ENCODE measurements around the gene PTPRC. TPM values are rescaled to one million over a fixed set of nuclear protein-coding genes. Genes with fewer than 3 reads are reported as not detected.

PTPRC gene
- total RNA-seq, 1 experiment from 2014 or later, result not detected

- no peaks in the 10 kb centered on the region for H3K9me3 ChIP-seq (ENCODE audit: low read depth, low read length, poor library complexity, severe bottlenecking)
- ChIA-PET POLR2A (ENCODE audit: low non-redundant PET) (no interaction called here), CTCF (no interaction called here)
- DNase-seq (ENCODE audit: low spot score), result no peak
- H3K4me3 ChIP-seq (ENCODE audit: low read depth, low read length, poor library complexity, severe bottlenecking), result no peak overlapping the region
- H3K27ac ChIP-seq (ENCODE audit: low read depth, low read length, poor library complexity, severe bottlenecking), result no peak overlapping the region
- intact Hi-C loops (cut with micrococcal nuclease; ENCODE audit: unreplicated experiment), result no loop called here
- H3K4me1 ChIP-seq (ENCODE audit: insufficient read depth, low read length, poor library complexity, severe bottlenecking), result no peaks in the 10 kb centered on the region
- H3K27me3 ChIP-seq (replicated peaks; ENCODE audit: insufficient read depth, low read depth, low read length, poor library complexity), result no peaks in the 10 kb centered on the region
- no TSS peak for BruUV-seq (replicated peaks)
- TF ChIP-seq EZH2 (IDR thresholded peaks at IDR 0.05; ENCODE audit: borderline replicate concordance, low read depth, low read length, poor library complexity, severe bottlenecking) (no peak), CTCF (conservative IDR thresholded peaks at IDR 0.05; ENCODE audit: low read depth, low read length) (no peak)
- H3K36me3 ChIP-seq (ENCODE audit: insufficient read depth, low read length, poor library complexity, severe bottlenecking), result no peaks in the 10 kb centered on the region
These were observed 18.6 kb upstream of the PTPRC start for GRCh38 chr1:198620218-198620617.

GRCh38 chr1:198620951-198621824, 17.7 kb upstream of the PTPRC start:
- H3K36me3 ChIP-seq (ENCODE audit: insufficient read depth, low read length, poor library complexity, severe bottlenecking), result no peaks in the 10 kb centered on the region
- no peak for DNase-seq (ENCODE audit: low spot score)
- intact Hi-C loops (cut with micrococcal nuclease; ENCODE audit: unreplicated experiment), result no loop called here
- ChIA-PET CTCF (no interaction called here), POLR2A (ENCODE audit: low non-redundant PET) (no interaction called here)
- H3K27me3 ChIP-seq (replicated peaks; ENCODE audit: insufficient read depth, low read depth, low read length, poor library complexity), result no peaks in the 10 kb centered on the region
- no TSS peak for BruUV-seq (replicated peaks)
- H3K27ac ChIP-seq (ENCODE audit: low read depth, low read length, poor library complexity, severe bottlenecking), result no peak overlapping the region
- no peak overlapping the region for H3K4me3 ChIP-seq (ENCODE audit: low read depth, low read length, poor library complexity, severe bottlenecking)
- TF ChIP-seq CTCF (conservative IDR thresholded peaks at IDR 0.05; ENCODE audit: low read depth, low read length) (no peak), EZH2 (IDR thresholded peaks at IDR 0.05; ENCODE audit: borderline replicate concordance, low read depth, low read length, poor library complexity, severe bottlenecking) (no peak)
- no peaks in the 10 kb centered on the region for H3K9me3 ChIP-seq (ENCODE audit: low read depth, low read length, poor library complexity, severe bottlenecking)
- H3K4me1 ChIP-seq (ENCODE audit: insufficient read depth, low read length, poor library complexity, severe bottlenecking), result no peaks in the 10 kb centered on the region

GRCh38 chr1:198622001-198622400, 16.8 kb upstream of the PTPRC start:
- intact Hi-C loops (cut with micrococcal nuclease; ENCODE audit: unreplicated experiment), result no loop called here
- CTCF ChIA-PET, result no interaction called here

More at GRCh38 chr1:198622001-198622400, 16.8 kb upstream of the PTPRC start:
- BruUV-seq (replicated peaks), result no TSS peak
- H3K4me1 ChIP-seq (ENCODE audit: insufficient read depth, low read length, poor library complexity, severe bottlenecking), result no peaks in the 10 kb centered on the region
- DNase-seq (ENCODE audit: low spot score), result no peak
- H3K9me3 ChIP-seq (ENCODE audit: low read depth, low read length, poor library complexity, severe bottlenecking), result no peaks in the 10 kb centered on the region
- no peak overlapping the region for H3K4me3 ChIP-seq (ENCODE audit: low read depth, low read length, poor library complexity, severe bottlenecking)
- H3K27me3 ChIP-seq (replicated peaks; ENCODE audit: insufficient read depth, low read depth, low read length, poor library complexity), result no peaks in the 10 kb centered on the region
- H3K36me3 ChIP-seq (ENCODE audit: insufficient read depth, low read length, poor library complexity, severe bottlenecking), result no peaks in the 10 kb centered on the region
- TF ChIP-seq EZH2 (IDR thresholded peaks at IDR 0.05; ENCODE audit: borderline replicate concordance, low read depth, low read length, poor library complexity, severe bottlenecking) (no peak), CTCF (conservative IDR thresholded peaks at IDR 0.05; ENCODE audit: low read depth, low read length) (no peak)
- POLR2A ChIA-PET (ENCODE audit: low non-redundant PET), result no interaction called here
- H3K27ac ChIP-seq (ENCODE audit: low read depth, low read length, poor library complexity, severe bottlenecking), result no peak overlapping the region

Measured in A673 (cell line).